SK-MEL-5 (cell line): ENCODE data around the gene SHISA3. TPM values are rescaled to one million over a fixed set of nuclear protein-coding genes. Genes with fewer than 3 reads are reported as not detected.
"Not testable (repeated sequence)": the region's sequence is repeated elsewhere in the genome, so short reads cannot be mapped to it uniquely, and the experiment has no call there.

Source experiments
- DNase-seq: peaks from one replicate; pipeline ENCODE4 v3.0.0-alpha.2; 2016; ENCODE audit warnings: low read depth, low spot score
- in situ Hi-C: cut with HindIII; loops from 2 replicates; pipeline ENCODE4 v1.10.0; 2016; ENCODE audit warnings: low sequenced_read_pairs, high pct_unique_total_duplicates, low pct_unique_long_range_greater_than_20kb
- polyA plus RNA-seq, 2 experiments: library from polyadenylated mRNA; depleted of rRNA; stranded (reverse); fragments of >200 nt; gene quantifications; 2 replicates each; pipeline ENCODE4 v1.2.3, GENCODE V29; 2015
- total RNA-seq: library from RNA; depleted of rRNA; stranded (reverse); fragments of >200 nt; shearing (Covaris generic); gene quantifications from 2 replicates; pipeline ENCODE4 v1.2.3, GENCODE V29; 2014; rRNA removed

Gene SHISA3
- total RNA-seq, result not detected in 2 replicates
- polyA plus RNA-seq (2015; cell fraction: cytosol; rRNA removed), result not detected in 2 replicates
- polyA plus RNA-seq (2015; cell fraction: nucleus; rRNA removed), result not detected in 2 replicates

DNA sequence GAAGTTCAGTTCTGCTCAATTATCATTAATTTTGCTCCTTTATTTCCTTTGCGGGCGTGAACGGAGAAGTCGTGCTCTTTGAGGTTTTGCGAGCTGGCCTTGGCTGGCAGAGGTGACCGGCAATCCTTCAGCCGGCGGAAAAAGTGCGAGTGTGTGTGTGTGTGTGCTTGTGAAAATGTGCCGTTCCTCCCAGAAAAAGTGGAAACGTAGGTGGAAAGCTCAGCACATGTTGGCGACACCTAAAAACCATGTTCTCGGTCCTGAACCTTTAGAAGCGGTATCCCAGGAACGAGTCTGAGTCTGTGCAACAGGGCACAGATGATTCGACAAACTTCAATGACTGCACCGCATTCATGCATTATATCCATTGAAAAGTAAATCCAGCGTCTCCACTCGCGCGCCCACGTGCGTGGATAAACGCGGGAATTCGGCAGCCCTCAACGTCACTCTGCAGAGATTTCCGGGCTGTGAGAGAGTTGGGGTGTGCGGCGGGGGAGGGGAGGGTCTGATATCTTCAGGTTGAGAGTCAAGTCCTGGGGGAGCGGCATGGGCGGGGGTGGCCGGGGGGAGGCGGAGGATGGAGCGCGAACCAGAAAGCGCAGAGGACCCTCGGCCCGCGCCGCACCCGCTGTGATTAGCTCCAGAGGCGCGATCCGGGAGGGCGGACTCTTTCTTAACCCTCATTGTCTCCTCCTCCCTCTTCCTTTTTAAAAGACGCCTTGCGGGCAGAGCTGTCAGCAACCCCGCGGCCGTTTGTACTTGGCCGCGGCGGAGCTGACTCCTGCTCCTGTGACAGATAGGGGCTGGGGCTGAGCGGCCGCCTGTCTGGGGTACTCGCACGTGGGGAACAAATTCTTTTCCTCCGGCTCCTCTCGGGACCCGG, at the start of gene SHISA3:
SHISA3 (plus strand) TSS at position 737 of the 883 bp plus-strand sequence. CDS start 569 bp downstream, outside the sequence.
- no peak for DNase-seq
- in situ Hi-C loops, result no loop called here

DNA sequence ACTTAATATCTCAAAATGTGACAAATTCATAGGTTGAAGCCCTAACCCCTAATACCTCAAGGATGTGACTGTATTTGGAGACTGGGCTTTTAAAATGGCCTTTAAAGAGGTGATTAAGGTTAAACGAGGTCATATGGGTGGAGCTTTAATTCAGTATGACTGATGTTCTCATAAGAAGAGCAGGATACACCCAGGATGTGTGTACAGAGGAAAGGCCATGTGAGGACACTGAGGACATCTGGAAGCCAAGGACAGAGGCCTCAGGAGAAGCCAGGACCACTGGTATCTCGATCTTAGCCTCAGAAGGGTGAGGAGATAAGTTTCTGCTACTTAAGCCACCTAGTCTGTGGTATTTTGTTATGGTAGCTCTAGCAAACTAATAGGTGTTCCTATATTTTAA, 49.0 kb upstream of the SHISA3 start:
- in situ Hi-C loops, result no loop called here
- no peak for DNase-seq

DNA sequence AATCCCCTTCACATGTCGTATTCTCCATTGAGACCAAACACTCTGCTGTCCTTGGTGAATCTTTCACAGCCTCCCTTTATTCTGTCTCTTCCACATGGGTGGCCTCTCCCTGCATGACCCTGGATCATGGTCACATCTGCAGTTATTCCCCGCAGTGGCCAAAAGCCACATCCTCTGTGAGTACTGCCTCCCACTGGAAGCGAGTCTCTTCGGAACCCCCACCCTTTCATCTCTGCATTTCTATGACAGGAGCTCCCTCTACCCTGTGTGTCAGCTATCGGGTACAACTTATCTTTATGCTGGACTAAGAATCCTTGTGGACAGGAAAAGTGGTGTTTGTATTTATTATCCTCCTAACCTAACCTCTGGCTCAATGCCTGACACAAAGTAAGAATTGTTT, 48.6 kb upstream of the SHISA3 start:
- no peak for DNase-seq

DNA sequence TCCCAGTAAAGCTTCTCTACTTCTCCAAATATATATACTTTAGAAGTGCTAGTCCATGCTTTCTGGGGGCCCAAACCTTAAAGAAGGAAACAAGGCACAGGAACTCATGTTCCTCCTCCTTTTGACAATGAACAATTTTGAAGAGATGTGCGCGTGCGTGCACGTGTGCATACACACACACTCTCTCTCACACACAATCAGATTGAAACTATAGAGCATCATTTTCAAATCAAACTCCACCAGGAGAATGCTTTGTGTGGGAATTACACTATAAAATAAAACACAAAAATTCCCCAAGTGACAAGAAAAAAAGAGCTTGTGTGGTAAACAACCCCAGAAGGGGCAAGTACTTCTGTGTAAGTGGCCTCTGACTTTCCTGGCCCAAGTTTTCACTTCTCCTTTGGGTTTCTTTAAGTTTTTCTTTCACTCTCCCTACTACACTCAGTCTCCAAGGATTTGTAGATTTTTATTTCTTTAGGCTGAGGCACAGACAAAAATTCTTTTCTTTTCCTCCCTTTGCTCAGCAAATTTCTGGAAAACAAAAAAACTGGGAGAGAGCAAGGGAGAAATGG, 46.6 kb upstream of the SHISA3 start:
- in situ Hi-C loops, result no loop called here
- no peak for DNase-seq

More for the DNA sequence above, 48.6 kb upstream of the SHISA3 start:
- in situ Hi-C loops, result no loop called here

DNA sequence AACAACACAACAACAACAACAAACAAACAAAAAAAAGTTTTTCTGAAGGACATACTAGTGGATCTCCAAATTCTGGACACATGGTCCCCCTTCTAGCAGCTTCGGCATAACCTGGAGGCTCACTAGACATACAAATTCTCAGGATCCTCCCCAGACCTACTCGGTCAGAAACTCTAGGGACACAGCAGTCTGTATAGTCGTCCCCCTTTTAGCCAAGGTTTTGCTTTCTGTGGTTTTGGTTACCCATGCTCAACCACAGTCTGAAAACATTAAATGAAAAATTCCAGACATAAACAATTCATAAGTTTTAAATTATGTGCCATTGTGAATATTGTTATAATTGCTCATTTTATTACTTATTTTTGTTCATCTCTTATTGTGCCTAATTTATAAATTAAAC, 45.2 kb upstream of the SHISA3 start:
- in situ Hi-C loops, result no loop called here
- no peak for DNase-seq

DNA sequence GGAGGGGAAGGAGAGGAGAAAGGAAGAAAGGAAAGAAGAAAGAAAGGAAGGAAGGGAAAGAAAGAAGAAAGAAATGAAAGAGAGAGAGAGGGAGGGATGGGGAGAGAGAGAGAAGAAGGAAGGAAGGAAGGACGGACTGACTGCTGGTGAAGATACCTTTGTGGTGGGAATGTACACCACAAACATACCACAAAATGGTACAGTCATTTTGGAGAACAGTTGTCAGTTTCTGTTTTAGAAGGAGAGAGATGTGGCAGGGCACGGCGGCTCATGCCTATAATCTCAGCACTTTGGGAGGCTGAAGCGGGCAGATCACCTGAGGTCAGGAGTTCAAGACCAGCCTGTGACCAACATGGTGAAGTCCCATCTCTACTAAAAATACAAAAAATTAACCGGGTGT, 40.0 kb upstream of the SHISA3 start:
- in situ Hi-C loops, result no loop called here
- DNase-seq, result no peak

DNA sequence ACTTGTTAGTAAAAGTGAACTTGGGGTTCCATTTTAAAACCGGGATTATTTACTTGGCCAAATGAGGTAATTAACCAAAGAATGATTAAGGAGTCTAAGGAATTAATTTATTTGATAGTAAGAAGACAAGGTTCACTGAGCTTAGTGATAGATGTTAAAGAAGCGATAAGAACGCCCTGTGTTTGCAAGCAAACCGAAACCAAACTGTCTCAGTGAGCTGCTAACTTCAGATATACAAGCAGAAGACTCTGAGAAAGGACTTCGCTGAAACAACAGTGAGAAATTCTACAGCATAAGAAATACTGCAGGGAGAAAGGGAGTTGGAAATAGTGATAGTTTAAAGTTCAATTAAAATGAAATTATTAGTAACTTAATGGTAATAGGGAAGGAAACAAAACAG, 37.6 kb upstream of the SHISA3 start:
- no peak for DNase-seq
- in situ Hi-C loops, result no loop called here

DNA sequence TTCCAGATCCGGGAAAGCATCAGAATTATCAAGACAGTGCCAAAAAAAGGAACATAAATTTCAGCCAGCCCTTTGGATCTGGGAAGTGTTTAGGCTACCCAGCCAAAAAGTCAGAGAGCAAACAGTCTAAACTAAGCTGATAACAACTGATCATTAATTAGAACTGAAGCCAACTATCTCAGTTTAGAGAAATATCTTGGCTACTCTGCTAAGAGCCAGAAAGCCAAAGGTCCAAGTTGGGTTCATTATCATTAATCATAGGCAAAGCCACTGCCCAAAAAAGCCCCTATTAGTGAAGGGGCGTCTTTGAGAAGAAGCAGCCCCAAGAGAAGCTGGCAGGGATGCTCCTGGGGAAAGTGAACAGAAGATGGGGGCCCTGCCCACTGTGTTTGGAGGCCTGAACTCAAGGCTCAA, 37.0 kb upstream of the SHISA3 start:
- in situ Hi-C loops, result no loop called here
- no peak for DNase-seq

DNA sequence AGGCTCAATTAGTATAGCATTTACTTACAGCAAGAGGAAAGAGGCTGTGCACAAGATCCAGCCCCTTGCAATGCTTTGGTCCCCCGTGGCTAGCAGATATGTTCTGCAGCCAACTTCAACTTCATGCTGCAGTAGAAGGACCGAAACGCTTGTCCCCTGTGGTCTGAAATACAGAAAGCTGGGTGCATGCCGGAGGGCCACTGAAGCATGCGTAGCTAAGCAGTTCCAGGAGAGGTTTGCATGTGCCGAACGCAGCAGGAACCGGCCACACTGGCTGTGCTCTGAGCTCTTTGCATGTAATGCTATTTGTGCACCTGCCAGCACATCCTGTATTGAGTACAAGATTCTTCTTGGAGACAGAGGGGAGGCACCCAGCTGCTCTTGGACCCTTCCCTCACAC, 35.8 kb upstream of the SHISA3 start:
- in situ Hi-C loops, result no loop called here

DNA sequence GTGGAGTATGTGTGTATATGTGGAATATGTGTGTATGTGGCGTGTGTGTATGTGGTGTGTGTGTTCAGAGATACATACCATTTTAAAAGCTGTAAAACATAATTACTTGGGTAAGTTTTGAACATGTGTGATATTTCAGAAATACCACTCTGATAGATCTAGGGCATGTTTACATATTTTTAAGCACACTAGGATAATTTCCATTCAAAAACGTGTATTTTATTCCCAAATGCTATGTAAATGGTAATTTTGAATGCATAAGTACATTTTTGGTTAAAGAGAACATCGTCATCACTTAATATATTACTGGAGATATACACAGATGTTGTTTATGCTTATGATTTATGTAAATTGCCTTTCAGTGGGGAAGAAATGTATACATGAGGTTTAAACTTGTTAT, 34.7 kb upstream of the SHISA3 start:
- in situ Hi-C loops, result no loop called here
- DNase-seq, result no peak

More for the DNA sequence above, 35.8 kb upstream of the SHISA3 start:
- no peak for DNase-seq

DNA sequence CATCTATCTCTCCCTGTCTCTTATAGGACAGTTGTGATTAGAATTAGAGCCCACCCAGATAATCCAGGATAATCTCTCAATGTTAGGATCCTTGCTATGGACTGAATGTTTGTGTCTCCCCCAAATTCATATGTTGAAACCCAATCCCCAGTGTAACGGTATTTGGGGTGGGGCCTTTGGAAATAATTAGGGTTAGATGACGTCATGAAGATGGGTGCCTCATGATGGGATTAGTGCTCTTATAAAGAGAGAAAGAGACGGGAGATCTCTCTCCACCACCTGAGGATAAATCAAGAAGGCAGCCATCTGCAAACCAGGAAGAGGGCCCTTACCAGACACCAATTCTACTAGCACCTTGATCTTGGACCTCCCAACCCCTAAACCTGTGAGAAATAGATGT, 33.7 kb upstream of the SHISA3 start:
- in situ Hi-C loops, result no loop called here
- DNase-seq, result no peak

DNA sequence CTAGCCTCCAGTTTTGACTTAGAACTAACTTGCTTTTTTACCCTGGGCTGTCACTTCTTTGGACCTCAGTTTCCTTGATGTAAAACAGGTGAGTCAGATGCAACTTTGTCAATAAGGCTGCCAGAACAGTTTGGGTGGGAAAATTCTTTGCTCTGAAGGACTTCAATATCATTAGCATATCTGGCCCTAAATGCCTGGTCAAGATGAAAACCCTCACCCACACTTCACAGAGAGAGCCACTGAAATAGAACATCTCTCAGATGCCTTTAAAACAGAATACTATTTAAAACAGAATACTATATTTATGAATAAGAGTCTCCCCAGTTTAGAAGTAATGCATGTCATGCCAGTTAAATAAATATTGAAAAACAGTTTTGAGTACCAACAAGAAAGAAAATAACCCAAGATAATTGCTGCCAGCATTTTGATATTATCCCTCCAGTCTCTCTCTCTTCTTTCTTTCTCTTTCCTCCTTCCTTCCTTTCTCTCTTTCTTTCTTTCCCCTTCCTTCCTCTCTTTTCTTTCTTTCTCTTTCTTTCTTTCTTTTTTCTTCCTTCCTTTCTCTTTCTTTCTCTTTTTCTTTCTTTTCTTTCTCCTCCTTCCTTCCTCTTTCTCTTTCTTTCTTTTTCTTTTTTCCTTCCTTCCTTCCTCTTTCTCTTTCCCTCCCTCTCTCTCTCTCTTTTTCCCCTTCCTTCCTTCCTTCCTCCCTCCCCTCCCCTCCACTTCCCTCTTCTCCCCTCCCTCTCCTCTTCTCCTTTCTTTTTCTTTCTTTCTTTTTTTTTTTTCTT, 32.8 kb upstream of the SHISA3 start:
- no peak for DNase-seq
- in situ Hi-C loops, result no loop called here

DNA sequence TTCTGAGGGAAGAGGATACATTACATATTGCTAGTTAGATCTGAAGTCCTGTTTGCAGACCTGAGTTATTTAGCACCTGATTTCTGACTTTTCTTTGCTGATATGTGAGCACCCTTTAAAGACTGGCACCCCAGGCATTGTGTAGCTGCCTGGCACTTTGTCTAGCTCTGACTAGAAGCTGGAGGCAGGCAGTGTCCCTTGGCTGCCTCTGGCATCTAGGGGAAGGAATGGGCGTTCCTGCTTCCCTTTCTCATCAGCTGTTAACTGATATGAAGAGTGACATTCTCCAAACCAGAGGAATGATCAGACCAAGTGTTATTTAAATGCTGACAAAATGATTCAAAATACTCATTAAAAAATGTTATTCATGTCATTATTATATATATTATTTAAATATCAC, 30.3 kb upstream of the SHISA3 start:
- DNase-seq, result no peak
- in situ Hi-C loops, result no loop called here

DNA sequence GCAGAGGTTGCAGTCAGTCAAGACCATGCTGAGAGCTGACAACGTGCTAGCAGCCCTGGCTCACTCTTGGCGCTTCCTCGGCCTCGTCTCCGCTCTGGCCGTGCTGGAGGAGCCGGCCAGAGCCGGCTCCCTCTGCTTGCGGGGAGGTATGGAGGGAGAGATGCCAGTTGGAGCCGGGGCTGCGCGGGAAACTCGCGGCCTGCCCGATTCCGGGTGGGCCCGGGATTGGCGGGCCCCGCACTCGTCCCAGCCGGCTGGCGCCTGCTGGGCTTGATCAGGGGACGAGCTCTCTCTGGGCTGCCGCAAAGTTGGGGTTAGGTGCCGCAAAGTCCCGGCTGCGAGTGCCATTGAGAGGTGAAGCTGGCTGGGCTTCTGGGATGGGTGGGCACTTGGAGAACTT, 27.8 kb upstream of the SHISA3 start:
- DNase-seq, result no peak
- in situ Hi-C loops, result no loop called here

DNA sequence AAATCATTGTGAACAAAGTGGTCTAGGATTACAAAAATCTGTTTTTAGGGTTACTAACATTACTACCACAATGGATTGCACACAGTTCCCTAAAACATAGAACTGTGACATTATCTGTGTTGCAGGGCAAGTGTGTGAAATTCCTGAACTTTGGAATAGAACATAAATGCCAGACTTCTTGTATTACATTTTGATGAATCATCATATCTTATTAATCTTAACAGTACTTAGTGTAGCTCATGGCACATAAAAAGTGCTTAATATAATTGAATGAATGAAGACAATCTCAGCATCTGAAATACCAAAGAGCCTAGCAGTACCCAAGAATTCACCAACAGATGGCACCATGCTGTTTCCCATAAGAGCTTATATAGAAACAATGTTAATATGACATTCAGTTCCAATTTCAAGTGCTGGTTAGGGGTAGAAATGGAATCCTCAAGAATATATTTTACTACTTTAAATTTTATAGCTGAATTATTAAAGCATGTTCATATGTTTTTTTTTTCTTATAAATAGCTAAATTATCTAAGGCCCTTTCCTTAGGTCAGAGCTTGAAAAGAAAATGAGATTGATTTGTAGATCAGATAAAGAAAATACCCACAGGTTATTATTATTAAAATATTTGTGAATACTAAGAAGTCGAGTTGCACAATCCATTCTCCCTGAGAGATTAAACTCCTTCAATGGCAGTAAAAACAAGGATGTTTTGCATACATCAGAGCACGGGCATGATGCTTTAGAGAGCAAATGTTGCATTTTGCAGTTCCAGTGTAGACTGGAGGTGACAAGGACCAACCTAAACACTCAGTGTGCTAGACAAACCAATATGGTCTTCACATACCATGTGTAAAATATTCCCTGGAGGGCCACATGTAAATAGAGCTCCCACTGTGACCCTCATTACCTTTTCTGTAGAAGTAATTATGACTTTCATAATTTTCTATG, 25.7 kb upstream of the SHISA3 start:
- in situ Hi-C loops, result no loop called here
- peak; percentile 66 for DNase-seq

DNA sequence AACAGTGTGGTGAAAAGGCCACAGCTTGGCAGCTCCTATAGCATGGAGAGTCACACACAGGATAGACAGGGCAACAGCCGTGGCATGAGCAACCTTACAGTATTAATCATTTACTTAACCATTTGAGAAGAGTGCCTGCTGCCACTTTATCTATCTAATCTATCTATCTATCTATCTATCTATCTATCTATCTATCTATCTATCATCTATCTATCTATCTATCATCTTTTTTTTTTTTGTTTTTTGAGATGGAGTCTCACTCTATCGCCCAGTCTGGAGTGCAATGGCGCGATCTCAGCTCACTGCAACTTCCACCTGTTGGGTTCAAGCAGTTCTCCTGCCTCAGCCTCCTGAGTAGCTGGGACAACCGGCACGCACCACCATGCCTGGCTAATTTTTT, 25.0 kb upstream of the SHISA3 start:
- DNase-seq, in situ Hi-C loops: not testable (repeated sequence)

DNA sequence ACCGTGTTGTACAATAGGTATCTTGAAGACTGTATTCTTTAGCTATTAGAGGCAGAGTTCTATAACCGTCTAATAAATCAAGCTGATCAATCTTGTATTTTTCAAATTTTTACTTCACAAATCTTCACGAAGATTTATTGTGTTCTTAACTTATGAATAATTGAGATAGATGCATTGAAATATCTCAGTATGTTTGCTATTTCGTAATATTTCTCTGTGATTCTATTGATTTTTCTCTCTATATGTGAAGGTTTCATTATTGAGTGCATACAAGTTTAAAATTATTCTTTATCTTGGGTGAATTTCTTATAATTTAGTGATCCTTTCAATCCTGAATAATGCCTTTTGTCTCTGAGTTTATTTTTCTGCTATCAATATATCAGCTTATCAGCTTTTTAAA, 19.8 kb upstream of the SHISA3 start:
- in situ Hi-C loops, result no loop called here
- no peak for DNase-seq
